HG03045 (cell line): ENCODE measurements around the gene WWC1.

Experiments
- ATAC-seq: cut with Tn5 transposase; IDR thresholded peaks from one replicate; pipeline ENCODE4 v1.9.1; 2021; ENCODE audit warnings: mild to moderate bottlenecking, moderate library complexity; ENCODE audit not compliant: unreplicated experiment

WWC1 gene

DNA sequence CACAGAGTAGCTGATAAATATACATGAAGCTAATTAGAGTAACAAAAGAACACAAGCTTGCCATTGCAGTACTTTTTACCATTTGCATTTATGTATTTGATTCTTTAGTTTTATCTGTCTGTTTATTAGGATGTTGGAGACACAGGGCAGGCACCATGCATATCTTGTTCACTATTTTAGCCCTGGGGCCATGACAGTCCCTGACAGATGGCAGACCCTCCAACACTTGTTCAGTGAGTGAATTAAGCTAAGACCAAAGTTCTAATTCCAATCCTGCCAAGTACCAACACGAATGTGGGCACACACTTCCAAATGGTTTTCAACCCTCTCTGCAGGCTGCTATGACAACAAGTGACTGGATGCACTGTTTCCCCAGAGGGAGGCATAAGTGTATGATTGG, 182.9 kb downstream of the WWC1 start:
- ATAC-seq: no peak

DNA sequence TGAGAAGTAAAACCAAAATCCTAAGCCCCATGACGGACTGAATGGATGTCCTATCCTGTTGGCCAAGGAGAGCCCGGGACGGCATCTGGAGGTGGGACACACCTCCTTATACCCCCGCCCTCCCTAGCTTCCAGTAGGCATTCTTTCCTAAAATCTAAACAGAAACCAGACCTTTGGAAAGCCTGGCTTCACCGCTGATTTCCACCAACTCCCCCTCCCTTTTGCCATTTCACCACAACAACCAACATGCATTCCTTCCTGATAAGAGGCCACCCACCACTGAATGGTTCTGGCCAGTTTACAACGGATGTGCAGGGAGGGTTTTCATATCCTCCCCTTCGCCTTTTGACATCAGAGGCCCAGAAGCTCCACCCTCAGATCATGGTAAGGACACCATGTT, 185.6 kb downstream of the WWC1 start:
- ATAC-seq: no peak

- ATAC-seq: no peak
Observed at GRCh38 chr5:168479166-168479565, 187.7 kb downstream of the WWC1 start.

GRCh38 chr5:168480601-168481000, 189.2 kb downstream of the WWC1 start:
- no peak for ATAC-seq

DNA sequence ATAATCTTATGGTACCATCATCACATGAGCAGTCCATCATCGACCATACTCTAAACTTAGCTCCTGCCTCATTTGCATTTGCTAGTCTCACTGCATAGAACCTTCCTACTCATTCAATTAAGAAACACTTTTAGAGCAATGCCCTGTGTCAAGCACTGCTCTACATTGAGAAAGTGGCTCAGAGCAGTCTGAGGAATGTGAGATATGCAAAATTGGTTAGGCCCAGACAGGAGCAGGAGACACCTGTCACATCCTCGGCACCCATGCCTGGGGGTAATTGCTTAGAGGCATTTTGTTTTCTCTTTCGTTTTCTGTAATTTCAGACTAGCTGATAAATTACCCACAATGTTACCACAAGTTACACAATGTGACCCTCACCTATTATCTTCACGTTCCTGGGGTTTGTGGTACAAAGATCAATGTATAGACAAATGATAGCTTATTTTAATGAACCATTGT, 189.9 kb downstream of the WWC1 start:
- peak; percentile 97 for ATAC-seq

DNA sequence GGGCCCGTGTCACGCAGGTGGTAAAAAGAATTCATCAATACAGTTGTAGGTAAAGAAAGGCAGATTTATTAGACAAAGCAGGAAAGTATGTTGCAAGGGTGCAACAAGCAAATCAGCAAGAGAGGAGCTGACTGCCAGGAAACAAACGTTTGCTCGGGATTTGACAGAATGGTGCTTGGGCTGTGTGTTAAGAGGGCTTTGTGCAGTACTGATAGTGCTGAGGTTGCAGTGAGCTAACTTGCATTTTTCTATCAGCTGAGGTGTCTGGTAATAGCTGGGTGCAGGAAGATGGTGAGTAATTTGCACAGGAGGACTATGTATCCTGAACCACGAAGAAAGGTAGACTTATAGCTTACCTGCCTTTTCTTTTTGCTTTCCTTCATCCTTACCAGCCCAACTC, 190.9 kb downstream of the WWC1 start:
- ATAC-seq: no peak

- ATAC-seq: peak; percentile 88
Observed at GRCh38 chr5:168486136-168486879, 194.9 kb downstream of the WWC1 start, which contains the start of gene RARS1. Gene RARS1, plus strand, starts transcription at chr5:168486471. Its CDS starts 28 bp downstream, at chr5:168486499.

GRCh38 chr5:168489059-168489458, 197.6 kb downstream of the WWC1 start:
- no peak for ATAC-seq

DNA sequence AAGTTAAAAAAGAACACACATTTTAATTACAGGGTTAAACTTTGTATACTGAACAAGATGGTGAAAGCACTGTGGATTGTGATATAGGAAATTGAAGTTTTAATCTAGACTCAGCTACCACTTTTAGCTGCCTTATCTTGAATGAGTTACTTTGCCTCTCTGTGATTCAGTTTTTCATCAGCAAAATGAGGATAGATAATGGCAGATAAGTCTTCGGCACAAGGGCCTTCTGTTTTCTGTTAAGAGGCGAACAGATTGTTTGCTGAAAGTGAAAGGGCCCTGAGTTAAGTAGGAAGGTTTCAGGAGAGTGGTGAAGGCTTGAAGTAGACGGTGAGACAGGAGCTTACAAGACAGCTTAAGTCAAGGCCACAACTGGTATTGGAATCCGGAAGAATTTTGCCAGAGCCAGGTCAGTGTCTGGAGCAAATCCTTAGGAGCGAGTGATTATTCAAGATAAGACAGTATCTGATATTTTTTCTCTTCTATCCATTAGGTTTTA, 202.7 kb downstream of the WWC1 start:
- ATAC-seq: no peak

DNA sequence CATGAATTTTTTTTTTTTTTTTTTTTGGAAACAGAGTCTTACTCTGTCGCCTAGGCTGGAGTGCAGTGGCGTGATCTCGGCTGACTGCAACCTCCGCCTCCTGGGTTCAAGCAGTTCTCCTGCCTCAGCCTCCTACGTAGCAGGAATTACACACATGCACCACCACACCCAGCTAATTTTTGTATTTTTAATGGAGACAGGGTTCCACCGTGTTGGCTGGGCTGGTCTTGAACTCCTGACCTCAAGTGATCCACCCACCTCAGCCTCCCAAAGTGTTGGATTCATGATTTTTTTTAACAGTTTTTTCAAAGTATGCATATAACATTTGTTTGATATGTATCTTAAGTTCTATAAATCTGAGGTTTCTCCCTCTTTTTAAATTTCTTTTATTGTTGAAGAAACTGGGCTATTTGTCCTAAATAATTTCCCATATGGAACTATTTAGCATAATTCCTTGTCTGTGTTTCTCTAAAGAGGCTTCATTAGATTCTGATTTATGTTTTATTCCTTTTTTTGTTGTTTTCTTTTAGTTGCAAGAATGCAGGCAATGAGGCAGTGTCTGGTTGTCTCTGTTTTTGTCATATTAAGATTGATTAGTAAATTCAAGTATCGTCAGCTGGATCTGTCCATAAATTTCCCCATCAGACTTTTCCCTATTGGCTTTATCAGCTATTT, 211.3 kb downstream of the WWC1 start:
- ATAC-seq: no peak

- no peak for ATAC-seq
Observed at GRCh38 chr5:168513861-168514428, 222.5 kb downstream of the WWC1 start.
